Measurements from ENCODE around the gene LPCAT2. TPM values are rescaled to one million over a fixed set of nuclear protein-coding genes. Genes with fewer than 3 reads are reported as not detected.

Gene LPCAT2
- total RNA-seq, 2 donors from 2014 or later: 3.3 to 9.1 TPM

- peaks cover 14% of the 10 kb centered on the region for H3K4me1 ChIP-seq
- DNase-seq (peak in 3 of 4 donors; percentile 7 to 21 (median 18)), ATAC-seq (no peak)
- 47 to 54% methylated on average over 4 to 8 of the region's 8 CpGs for WGBS, 2 donors
- H3K4me3 ChIP-seq: no peak overlapping the region
- H3K27me3 ChIP-seq: no peaks in the 10 kb centered on the region
- peak in 1 of 7 experiments; percentile 11 for TF ChIP-seq CTCF (IDR thresholded peaks at IDR 0.05)
- TF ChIP-seq POLR2A (IDR thresholded peaks at IDR 0.05): no peak
- H3K27ac ChIP-seq: no peak overlapping the region
- H3K9me3 ChIP-seq: no peaks in the 10 kb centered on the region
- intact Hi-C loops (cut with DNase I): no loop called here
- no peaks in the 10 kb centered on the region for H3K36me3 ChIP-seq (replicated peaks in 1 of 2; ENCODE audit: insufficient read depth in 1 of 2, low read depth in 2 of 2)
Measured at GRCh38 chr16:55622930-55623561, 114.2 kb downstream of the LPCAT2 start.

GRCh38 chr16:55623640-55624039, 114.8 kb downstream of the LPCAT2 start:
- 82 to 85% methylated on average over 2 of the region's 2 CpGs for WGBS, 2 donors
- Histone ChIP-seq H3K4me1 (peaks cover 14% of the 10 kb centered on the region), H3K36me3 (replicated peaks in 1 of 2; ENCODE audit: insufficient read depth in 1 of 2, low read depth in 2 of 2) (no peaks in the 10 kb centered on the region), H3K27me3 (no peaks in the 10 kb centered on the region), H3K9me3 (no peaks in the 10 kb centered on the region), H3K27ac (no peak overlapping the region), H3K4me3 (no peak overlapping the region)
- no peak for DNase-seq
- intact Hi-C loops (cut with DNase I): no loop called here
- TF ChIP-seq POLR2A (IDR thresholded peaks at IDR 0.05) (no peak), CTCF (IDR thresholded peaks at IDR 0.05) (no peak)
- no peak for ATAC-seq

- peaks cover 14% of the 10 kb centered on the region for H3K4me1 ChIP-seq
- TF ChIP-seq POLR2A (IDR thresholded peaks at IDR 0.05) (no peak), CTCF (IDR thresholded peaks at IDR 0.05) (no peak)
- ATAC-seq: no peak
- intact Hi-C loops (cut with DNase I): no loop called here
- no peak for DNase-seq
- H3K36me3 ChIP-seq (replicated peaks in 1 of 2; ENCODE audit: insufficient read depth in 1 of 2, low read depth in 2 of 2): no peaks in the 10 kb centered on the region
- WGBS, 2 donors: 82 to 83% methylated on average over 5 of the region's 5 CpGs
- H3K9me3 ChIP-seq: no peaks in the 10 kb centered on the region
- no peaks in the 10 kb centered on the region for H3K27me3 ChIP-seq
- no peak overlapping the region for H3K4me3 ChIP-seq
- H3K27ac ChIP-seq: no peak overlapping the region
Measured at GRCh38 chr16:55624696-55625095, 115.8 kb downstream of the LPCAT2 start.

- WGBS, 2 donors: 88 to 93% methylated on average over 3 of the region's 3 CpGs
- no peak for DNase-seq
Measured at GRCh38 chr16:55625843-55626242, 117.0 kb downstream of the LPCAT2 start.

More at GRCh38 chr16:55625843-55626242, 117.0 kb downstream of the LPCAT2 start:
- TF ChIP-seq POLR2A (IDR thresholded peaks at IDR 0.05) (no peak), CTCF (IDR thresholded peaks at IDR 0.05) (no peak)
- Histone ChIP-seq H3K4me1 (peaks cover 14% of the 10 kb centered on the region), H3K27ac (no peak overlapping the region), H3K4me3 (no peak overlapping the region), H3K36me3 (replicated peaks in 1 of 2; ENCODE audit: insufficient read depth in 1 of 2, low read depth in 2 of 2) (no peaks in the 10 kb centered on the region), H3K9me3 (no peaks in the 10 kb centered on the region), H3K27me3 (no peaks in the 10 kb centered on the region)
- no peak for ATAC-seq
- intact Hi-C loops (cut with DNase I): no loop called here
